ENCODE results near the gene FARS2.

The FARS2 gene

DNA sequence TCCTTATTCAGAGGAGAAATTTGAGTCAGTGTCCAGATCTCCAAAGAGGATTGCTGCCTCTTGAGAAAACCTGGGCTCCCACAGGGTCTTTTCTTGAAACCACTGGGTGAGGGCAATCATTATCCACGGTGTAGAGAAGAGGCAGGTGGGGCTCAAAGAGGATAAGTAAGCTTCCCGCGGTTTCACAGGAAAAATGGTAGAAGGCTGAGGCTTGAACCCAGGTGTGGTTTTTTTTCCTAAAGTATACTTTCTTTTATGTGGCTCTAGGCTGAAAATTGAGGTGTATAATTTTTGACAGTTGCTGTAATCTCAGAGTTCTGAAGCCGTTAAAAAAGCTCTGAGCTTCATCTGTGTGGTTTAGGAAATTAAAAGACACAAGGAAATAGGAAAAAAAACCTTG is 164.5 kb downstream of the FARS2 start:
- DNase-seq = no peak

DNA sequence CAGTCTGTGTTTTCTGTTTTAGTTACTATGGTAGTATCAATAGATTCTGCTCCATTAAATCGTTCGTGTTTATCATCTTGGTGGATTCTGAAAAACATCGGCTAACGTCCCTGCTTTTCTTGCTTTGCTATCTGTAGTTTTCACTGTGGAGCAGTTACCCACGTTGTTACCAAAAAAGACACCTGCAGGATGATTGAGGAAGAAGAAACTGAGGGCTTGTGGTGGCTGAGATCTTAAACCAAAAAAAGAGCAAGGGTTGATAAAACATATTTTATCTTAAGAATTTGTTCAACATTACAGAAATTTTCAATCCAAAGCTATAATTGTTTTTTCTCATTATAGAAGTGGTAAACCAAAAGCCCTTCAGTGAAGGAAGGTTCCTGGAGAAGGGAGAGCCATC is 166.3 kb downstream of the FARS2 start:
- no peak for DNase-seq

DNA sequence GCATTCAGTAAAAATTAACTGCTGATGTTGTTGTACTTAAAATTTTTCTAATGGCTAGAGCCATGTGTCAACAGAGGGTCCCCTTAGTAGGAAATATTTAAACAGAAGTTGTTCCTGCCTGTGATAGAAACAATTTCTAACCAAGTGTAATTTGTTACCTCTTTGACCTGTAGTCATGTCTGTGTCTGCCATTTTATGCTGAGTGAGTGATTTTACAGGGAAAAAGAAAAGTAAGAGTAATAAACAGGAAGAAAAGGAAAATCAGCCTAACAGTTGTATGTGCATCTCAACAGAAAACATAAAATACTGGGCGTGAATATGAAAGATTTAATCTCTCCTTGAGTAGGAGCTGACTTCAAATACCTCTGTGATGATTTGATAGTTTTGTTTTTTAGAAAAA is 172.0 kb downstream of the FARS2 start:
- DNase-seq = no peak

DNA sequence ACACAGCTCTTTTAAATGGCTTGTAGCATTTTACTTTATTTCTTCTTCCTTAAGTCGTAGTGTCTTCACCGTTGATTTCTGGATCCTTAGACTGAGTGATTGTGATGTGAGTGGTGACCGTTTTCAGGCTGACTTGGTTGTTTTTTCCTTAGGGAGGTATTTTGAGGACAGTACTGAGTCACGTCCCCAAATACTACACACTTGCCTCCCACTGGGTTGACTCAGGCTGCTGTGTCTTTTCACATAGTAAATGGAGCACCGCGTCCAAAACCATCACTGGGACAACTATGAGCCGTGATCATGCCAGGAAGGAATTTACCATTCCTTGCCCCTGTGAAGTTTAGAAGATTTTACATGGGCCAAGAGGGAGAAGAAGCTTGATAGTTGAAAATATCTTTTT is 174.1 kb downstream of the FARS2 start:
- peak in 2 of 51 donors; percentile 12 to 53 for DNase-seq

DNA sequence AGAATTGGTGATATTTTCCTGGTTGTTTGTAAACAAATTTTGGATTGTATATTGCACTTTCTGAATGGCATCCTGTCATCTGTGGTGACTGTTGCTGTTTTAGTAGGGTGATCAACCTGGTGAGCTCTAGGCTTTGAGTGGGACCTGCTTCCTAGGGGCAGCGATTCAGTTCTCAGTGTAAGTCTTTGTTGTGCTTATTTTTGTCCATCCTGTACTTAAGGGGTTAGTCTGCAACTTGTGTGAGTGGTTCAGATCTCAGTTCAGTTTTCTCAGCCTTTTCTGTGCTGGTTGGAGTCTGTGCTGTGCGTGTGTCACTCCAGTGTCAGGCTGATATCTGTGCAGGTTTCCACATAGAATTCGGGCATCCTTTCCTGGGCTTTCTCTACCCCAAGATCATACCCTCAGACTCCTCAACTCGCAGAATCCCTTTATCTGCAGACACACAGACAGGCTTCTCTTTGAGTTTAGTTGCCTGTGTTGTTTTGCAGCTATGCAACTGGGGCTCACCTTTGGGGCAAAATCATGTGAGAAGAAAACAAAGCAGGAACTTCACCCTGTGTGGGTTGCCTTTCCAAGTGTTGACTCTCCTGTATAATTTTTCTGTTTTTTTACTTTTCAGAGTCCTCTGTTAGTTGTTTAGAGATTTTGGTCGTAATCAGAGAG is 177.7 kb downstream of the FARS2 start:
- no peak for DNase-seq

DNA sequence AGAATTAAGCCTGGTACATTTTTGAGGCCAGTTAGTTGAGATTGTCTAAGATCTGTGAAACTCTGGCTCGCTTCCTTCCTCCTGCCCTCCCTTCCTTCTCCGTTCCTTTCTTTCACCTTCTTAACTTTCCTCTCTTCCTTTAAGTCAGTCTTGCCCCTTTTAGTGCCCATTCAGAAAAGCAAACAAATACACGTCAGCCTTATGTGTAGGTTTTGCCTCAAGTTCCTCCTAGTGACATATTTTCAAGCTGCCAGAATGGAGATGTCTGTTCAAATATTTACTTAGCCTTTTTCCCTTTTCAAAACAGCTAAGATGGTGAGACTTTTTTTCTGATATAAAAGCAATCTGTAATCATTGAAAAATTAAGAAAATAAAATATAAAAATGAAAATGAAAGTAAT is 178.4 kb downstream of the FARS2 start:
- no peak for DNase-seq

DNA sequence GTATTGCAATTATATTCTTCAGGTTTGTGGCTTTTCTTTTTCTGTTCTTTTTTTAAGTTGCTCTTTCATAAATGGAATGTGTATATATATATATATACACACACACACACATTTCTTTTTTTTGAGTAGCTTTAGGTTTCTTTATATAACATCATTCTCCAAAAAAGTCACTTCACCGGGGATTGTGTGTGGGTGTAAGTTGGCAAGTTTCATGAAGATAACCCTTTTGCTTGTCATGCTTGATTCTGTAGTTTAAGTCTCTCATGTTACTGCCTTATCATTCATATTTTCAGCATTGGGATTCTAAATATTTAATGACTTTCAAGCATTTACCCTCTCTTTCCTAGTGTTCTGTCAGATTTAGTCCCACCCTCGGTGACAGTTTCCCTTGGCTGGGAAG is 181.0 kb downstream of the FARS2 start:
- DNase-seq = no peak

DNA sequence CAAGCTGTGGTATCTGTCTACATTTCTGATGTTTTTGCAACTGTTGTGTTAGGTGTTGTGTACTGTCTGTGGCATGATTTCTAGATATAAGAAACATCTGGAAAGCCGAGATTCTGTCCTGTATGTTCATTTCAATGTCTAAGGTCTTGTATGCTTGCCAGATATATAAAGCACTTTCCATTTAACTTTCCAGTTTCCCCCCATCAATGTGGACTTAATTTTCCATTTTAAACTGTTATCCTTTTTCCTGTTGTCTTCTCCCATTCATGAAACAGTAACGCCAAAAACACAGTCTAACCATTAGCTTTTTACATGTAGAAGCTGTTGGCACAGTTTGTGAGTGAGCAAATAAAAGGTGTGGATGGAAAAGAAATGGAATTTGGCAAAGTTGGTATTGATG is 181.6 kb downstream of the FARS2 start:
- DNase-seq = no peak

DNA sequence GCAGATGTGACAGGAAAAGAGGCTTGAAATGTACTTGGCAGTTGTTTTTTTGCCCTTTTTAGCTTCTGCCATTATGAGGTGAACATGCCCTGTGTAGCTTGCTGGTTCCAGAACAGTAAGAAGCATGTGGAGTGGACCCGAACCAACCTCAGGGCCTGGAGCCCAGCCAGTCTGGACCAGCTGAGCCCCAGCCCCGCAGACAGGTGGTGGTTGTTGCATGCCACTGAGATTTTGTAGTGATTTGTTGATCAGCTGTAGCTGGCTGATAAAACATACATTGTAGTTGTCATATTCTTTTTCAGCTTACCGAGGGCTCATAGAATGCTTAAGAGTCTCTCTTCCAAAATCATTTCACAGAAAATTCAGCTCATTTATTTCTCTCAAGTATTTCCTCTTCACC is 182.2 kb downstream of the FARS2 start:
- DNase-seq = no peak

DNA sequence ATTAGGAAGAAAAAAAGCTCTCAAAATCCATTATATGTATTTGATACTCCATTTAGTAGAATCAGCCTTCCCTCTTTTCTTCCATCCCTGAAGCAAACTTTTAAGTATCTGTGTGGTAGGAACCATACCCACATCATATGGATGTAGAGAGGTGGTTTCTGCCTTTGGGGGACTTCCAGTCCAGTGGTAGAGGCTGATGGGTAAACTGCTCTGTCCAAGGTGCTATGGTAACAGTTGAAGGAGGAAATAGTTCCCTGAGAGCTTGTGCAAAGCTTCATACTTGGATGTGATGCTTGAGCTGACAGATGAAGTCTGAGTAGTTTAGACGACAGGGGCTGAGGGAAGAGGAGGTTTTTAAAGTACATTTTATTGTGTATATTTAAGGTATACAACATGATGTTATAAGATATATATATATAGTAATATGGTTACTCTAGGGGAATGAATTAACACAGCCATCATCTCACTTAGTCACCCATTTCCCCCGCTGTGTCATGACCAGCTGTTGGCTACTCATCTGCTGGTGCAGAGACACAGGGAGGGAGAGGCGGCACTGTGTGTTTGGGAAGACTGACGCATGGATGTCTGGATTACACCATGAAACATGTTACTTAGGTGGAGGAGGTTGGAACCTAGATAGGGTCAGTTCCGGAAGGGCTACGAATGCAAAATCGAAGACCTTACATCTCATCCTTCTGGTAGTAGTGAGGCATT is 185.2 kb downstream of the FARS2 start:
- DNase-seq = no peak

DNA sequence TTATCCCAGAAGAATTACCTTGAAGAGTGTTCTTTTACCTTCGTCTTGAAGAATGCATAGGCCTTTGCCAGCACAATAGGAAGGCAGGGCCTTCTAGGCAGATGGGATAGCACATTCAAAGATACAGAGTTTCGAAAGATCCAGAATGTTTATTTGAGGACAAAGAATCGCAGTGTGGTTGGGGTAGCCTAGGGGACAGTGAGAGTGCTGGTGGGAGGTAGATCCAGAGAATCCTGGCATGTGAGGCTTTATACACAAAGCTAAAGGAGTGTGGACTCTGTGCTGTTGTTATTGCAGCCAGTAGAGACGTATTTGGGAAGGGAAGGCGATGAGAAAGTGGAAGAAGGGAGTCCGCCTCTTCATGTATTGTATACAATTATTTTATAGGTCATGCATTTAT is 186.6 kb downstream of the FARS2 start:
- no peak for DNase-seq

DNA sequence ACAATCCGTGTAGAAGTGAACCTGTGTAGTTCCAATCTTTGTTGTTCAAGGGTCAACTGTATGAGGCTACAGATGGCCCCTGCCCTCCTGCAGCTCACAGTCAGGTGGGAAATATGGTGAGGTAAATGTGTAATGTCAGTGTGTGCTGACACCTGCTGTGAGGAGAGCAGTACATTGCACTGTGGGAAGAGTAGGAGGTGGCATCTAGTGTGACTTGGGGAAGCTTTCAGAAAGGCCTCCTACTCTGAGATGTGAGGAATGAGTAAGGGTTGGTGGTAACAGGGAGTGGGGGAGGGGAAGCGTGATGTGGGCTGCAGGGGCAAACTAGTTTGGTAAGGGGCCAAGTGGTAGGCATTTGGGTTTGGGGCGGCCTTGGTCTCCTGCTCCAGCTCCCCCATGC is 188.8 kb downstream of the FARS2 start:
- DNase-seq = no peak

DNA sequence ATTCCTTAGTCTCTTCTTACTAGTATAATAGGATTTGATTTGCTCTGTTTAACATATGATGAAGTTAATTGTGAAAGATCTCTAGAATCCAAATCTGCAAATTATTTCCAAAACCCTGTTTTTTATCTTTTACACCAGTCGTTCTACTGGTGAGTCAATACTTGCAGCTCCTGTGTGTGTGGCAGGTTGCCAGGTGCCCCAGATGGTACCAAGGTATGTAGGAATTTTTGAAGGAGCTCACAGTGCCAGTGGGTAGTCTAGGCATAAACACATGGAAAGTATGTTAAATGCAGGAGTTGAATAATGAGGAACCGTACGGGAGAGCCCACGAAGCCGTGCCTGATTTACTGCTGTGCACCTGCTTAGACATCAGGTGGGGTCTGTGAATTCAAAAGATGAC is 192.2 kb downstream of the FARS2 start:
- DNase-seq = peak in 1 of 51 donors; percentile 11

DNA sequence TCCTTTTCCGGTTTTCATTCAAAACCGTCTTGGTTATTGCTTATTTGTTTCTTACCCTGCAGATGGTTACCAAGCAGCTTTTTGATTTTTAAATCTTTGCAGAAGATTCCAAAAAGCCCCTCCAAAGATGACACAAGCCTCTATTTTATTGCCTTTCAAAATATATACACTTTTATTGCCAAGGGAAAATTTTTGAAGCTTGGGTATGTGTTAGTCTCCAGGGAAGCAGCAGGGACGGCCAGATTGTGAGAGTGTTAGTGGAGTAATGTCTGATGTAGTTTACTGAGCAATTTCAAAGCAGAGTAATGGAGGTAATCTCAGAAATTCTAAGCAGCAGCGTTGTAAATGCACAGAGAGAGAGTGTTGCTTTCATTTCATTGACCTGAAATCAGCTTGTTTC is 193.8 kb downstream of the FARS2 start:
- no peak for DNase-seq

DNA sequence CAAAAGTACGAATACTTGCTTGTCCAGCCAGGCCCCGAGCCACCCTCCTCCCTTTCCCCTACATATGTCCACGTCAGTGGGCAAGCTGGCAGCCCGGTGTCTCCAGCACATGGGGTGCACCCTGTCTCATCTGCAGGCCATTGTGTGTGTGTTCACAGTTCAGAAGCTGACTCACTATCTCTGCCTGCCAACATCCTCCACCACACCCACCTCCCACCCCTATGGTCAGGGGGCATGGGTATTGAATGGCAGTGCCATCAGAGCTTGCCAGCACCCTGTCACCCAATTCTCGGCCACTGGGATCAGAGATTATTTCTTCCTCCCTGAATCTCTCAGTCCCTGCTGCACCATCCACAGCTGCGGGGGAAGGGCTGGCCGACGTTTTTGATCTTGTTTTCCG is 195.7 kb downstream of the FARS2 start:
- DNase-seq = peak in 26 of 51 donors; percentile 13 to 74 (median 39)

DNA sequence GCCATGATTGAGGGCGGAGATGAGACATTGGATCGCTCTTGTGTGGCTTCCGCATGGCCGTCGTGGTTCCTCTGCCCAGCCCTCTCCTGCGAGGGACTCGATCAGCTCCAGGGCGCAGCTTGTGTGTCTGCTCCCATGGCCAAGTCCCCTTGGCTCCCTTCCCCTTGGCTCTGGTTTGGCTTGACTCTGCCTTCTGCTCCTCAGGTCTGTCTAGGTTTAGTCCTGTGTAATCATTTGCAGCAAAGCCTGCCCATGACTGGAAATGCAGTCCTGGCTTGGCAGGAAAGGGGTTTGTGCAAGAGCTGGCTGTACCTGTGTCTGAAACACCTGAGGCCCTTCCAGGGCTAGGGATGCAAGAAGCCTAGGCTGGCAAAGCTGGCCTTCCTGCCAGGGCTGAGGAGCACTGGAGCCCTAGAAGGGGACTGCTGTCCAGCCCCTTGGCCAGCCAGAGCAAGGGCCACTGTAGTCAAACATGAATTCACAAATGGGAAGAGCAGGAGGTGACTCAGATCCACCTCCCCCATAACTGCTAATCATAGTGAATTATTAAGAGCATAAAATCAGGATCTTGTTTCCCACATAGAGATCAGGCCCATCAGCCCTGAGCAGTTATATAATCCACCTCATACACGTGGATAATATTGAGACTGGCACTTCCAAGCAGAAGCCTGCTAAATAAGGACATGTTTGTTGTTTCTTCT is 196.8 kb downstream of the FARS2 start:
- DNase-seq = peak in 2 of 51 donors; percentile 18 to 43

DNA sequence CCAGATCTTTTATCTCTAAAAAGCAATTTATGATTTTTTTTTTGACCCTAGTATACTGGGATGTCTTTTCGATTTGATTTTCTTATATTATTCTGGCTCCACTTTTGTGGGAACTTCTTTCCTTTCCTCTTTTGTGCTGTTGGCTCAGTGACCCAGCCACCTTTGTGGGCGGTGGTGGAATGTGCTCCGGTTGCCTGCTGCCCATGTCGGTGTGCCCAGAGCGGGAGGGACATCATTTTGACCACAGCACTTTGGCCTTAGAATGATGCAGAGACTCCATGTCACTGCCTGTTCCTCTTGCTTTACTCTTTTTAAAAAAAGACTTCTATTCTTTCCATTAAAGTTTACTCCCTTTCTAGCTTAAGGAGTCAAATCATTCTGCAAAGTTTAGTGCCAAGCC is 198.0 kb downstream of the FARS2 start:
- no peak for DNase-seq

DNA sequence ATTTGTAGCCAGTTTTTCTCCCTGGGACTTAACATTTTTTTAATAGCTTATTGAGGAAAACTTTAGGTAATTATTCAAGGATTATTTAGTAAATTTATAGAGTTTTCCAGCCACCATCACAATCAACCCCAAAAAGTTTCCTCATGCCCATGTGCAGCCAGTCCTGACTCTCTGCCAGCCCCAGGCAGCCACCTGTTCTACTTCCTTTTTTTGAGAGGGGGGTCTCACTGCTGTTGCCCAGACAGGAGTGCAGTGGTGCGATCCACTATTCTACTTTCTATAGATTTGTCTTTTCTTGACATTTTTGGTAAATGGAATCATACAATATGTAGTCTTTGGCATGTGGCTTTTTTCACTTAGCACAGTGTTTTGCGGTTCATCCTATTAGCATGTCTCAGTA is 200.1 kb downstream of the FARS2 start:
- DNase-seq = no peak

DNA sequence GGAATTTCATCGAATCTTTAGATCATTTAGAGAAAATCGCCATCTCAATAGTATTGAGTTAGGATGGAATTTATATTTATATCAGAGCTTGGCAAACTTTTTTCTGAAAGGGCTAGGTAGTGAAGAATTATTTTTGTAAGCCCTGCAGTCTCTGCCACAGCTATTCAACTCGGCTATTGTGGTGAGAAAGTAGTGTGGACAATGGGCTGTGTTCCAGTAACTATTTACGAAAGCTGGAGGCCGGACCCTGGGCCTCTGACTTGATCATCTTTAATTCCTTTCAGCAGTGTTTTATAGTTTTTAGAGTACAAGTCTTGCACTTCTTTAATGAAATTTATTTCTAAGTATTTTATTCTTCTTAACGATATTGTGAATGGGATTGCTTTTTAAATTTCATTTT is 201.5 kb downstream of the FARS2 start:
- peak in 1 of 51 donors; percentile 7 for DNase-seq

DNA sequence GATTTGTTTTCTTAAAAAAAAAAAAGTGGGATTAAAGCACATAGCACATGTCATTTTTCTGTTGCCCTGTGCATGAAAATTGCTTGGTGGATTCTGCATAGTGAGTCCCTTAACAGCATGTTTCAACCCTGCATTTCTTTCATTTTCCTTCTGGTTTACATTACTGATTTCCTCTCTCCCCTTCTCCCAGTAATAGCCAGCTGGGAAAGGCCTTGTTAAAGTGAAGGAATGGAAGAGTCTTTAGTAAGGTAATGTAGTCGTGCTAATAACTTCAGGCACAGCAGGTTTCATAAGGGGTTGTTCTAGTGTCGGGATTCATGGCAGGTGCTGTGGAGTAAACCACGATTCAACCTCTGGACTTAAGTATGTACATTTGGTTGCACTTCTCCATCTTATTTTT is 202.4 kb downstream of the FARS2 start:
- no peak for DNase-seq

DNA sequence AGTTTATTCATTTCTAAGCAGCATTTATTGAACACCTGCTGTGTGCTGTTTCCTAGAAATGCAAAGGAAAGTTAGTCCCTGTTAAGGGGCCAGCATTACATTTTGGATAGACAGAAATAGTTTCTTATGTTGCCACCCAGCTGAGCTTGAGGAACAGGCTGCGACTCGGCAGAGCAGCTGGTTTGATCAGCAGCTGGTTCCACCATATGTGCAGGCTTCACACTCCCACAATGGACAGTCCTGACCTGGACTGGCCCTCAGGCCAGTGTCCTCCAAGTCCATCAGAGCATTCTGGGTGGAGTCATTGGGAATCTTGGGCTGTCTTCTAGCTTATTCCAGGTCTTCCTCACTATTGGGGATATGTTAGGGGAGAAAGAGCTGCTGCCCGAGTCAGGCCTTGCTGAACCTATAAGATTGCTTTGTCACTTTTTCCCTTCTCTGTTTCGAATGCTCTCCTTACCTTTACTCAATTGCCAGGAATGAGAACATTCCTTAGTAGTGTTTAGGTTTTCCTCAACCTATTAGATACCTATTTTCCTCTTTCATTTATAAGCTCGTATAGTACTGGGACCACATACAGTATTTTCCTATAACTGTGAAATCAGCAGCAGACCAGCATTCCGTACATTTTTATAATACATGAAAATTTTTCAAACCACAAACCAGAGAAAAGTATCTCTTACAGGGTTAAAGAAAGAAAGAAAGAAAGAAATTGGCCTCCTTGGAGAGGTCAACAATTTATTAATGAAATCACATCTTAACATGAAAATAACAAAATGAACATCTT is 203.0 kb downstream of the FARS2 start:
- DNase-seq = no peak
